GM13977 (cell line): Measurements from ENCODE around the gene MAP2.

Experiments used
- DNase-seq: peaks from one replicate; pipeline ENCODE4 v3.0.0; 2012; ENCODE audit warnings: low spot score
- in situ Hi-C: fragments of 300-500 bp; cut with MboI; formaldehyde crosslinking; loops from one replicate; pipeline ENCODE4 v1.12.0; 2022; ENCODE audit warnings: low sequenced_read_pairs, low pct_unique_long_range_greater_than_20kb, mixed read lengths, inconsistent platforms; ENCODE audit not compliant: unreplicated experiment
- TF ChIP-seq, protein P1 (sequence below): IDR thresholded peaks from 2 replicates; pipeline ENCODE4 v1.5.1; 2012; ENCODE audit warnings: mild to moderate bottlenecking, control low read depth; ENCODE audit not compliant: insufficient read depth; ENCODE audit errors: extremely low read depth, missing control alignments

Gene MAP2

DNA sequence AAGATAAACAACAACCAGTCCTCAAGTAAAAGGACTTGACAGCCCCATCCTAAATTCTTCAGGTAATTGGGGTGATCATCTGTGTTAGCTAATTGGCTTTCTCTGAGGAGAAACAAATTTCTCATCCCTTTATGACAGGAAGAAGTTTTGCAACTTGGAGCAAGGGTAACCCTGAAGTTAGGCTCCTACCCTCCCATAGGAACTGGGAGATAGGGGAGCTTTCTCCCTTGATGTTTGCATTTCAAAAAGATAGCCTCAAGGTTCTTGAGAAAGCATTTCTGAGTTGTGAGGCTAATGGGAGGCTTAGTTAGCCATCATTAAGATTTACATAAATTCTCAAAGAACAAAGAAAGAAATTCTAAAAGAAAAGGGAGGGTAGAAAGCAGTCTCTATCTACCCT lies 95.4 kb downstream of the MAP2 start:
- in situ Hi-C loops: no loop called here
- DNase-seq: no peak
- TF ChIP-seq, protein P1, sequence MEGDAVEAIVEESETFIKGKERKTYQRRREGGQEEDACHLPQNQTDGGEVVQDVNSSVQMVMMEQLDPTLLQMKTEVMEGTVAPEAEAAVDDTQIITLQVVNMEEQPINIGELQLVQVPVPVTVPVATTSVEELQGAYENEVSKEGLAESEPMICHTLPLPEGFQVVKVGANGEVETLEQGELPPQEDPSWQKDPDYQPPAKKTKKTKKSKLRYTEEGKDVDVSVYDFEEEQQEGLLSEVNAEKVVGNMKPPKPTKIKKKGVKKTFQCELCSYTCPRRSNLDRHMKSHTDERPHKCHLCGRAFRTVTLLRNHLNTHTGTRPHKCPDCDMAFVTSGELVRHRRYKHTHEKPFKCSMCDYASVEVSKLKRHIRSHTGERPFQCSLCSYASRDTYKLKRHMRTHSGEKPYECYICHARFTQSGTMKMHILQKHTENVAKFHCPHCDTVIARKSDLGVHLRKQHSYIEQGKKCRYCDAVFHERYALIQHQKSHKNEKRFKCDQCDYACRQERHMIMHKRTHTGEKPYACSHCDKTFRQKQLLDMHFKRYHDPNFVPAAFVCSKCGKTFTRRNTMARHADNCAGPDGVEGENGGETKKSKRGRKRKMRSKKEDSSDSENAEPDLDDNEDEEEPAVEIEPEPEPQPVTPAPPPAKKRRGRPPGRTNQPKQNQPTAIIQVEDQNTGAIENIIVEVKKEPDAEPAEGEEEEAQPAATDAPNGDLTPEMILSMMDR: no peak

- in situ Hi-C loops: no loop called here
These were observed 96.1 kb downstream of the MAP2 start for GRCh38 chr2:209519906-209520305.

GRCh38 chr2:209523041-209523740 lies 99.3 kb downstream of the MAP2 start:
- in situ Hi-C loops: no loop called here
- DNase-seq: no peak
- TF ChIP-seq, protein P1: no peak

More at GRCh38 chr2:209519906-209520305, 96.1 kb downstream of the MAP2 start:
- no peak for DNase-seq
- TF ChIP-seq, protein P1: no peak

DNA sequence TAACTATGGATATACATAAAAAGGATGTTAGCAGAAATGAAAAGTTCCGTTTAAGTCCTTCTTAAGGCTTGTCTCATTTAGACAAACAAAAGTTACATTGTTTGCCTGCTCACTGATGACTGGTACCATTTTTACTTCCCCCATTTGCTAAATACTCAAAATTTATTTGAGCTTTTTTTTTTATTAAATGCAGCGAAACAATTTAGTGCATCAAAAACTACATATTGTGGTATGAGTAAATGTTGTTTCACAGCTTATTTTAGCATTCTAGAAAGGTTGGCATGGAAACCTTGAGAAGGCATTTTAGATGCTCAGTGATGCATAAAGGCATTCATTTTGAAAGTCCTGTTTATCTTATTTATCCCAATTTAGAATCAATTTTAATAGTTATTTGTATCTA lies 100.0 kb downstream of the MAP2 start:
- in situ Hi-C loops: no loop called here
- TF ChIP-seq, protein P1: no peak
- DNase-seq: no peak

DNA sequence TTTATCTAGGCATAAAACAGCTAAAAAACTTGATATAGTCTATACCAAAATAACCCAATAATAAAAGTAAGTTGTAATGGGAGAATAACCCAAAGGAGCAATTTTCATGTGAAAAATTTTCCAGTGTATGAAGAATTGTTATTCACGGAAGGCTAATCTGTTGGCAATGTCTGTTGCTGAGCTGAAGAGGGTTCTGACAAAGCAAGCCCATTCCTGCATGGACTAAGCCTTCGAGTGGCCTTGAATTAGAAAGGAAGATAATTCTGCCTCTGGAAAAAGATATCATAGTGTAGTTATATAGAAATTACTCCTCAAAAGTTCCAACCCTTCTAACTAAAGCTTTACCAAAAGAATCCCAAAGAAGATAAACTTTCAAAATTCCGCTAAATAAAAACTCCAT lies 101.5 kb downstream of the MAP2 start:
- TF ChIP-seq, protein P1: no peak
- in situ Hi-C loops: no loop called here
- no peak for DNase-seq

DNA sequence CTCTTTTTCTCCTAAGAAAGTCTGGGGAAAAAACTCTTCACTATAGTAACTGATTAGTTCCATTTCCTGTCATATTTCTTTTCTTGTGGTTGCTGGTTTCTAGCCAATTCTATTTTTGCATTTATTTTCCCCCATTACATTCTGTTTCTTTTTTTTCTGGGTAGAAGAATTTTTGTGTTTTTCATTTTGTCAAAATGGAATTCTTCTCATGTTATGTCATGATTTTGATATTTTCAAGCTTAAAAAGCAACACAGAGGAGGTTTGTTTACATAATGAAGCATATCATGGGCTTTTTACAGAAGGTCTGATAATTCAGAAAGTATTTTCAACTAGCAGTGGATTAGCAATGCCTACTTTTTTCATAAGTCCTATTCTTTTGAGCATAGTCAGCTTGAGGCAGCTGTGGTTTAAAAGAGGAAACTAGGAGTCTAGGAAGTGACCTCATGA lies 102.0 kb downstream of the MAP2 start:
- DNase-seq: no peak
- in situ Hi-C loops: no loop called here
- TF ChIP-seq, protein P1: no peak
